Measurements from ENCODE around the gene PHF19.

- TF ChIP-seq EZH2 (IDR thresholded peaks at IDR 0.05; ENCODE audit: borderline replicate concordance, insufficient read depth, low read length, poor library complexity, severe bottlenecking): no peak
- no peak for TF ChIP-seq CTCF (IDR thresholded peaks at IDR 0.05; ENCODE audit: poor library complexity, severe bottlenecking)
- TF ChIP-seq EP300 (conservative IDR thresholded peaks at IDR 0.05; ENCODE audit: poor library complexity, severe bottlenecking): no peak
- TF ChIP-seq TAF1 (IDR thresholded peaks at IDR 0.05; ENCODE audit: low read depth): no peak
These were observed 23.8 kb upstream of the PHF19 start for GRCh38 chr9:120900824-120901223.

Data from neural cell (in vitro differentiated cells).